Measurements from ENCODE around the gene SMC6. TPM values are rescaled to one million over a fixed set of nuclear protein-coding genes. Genes with fewer than 3 reads are reported as not detected.
A peak's percentile ranks its signal among the peaks of the same experiment; 100 is the strongest.

Gene SMC6
- total RNA-seq, 2 experiments from 2014 or later: 32.1 to 35.1 TPM

- CTCF ChIA-PET: interaction anchor here (1.3 to 2.6 kb wide), 3 partner anchors 9 to 34 kb away, joined by 3 to 20 read pairs (median 4); no protein-coding TSS in a partner anchor
- H3K36me3 Mint-ChIP-seq: peaks cover 43% of the 10 kb centered on the region
- no peak overlapping the region for H3K27ac Mint-ChIP-seq
- H3K4me3 Mint-ChIP-seq: no peak overlapping the region
- DNase-seq (no peak), ATAC-seq (no peak)
- no peaks in the 10 kb centered on the region for H3K9me3 Mint-ChIP-seq (ENCODE audit: low read depth)
- H3K27me3 Mint-ChIP-seq: no peaks in the 10 kb centered on the region
- H3K4me1 Mint-ChIP-seq: no peaks in the 10 kb centered on the region
Observed at GRCh38 chr2:17680119-17680518, 73.5 kb downstream of the SMC6 start.

- ATAC-seq (no peak), DNase-seq (no peak)
- CTCF ChIA-PET: no interaction called here
- H3K9me3 Mint-ChIP-seq (ENCODE audit: low read depth): no peaks in the 10 kb centered on the region
- H3K27ac Mint-ChIP-seq: no peak overlapping the region
- peaks cover 13% of the 10 kb centered on the region for H3K4me1 Mint-ChIP-seq
- no peaks in the 10 kb centered on the region for H3K27me3 Mint-ChIP-seq
- H3K4me3 Mint-ChIP-seq: no peak overlapping the region
- H3K36me3 Mint-ChIP-seq: peaks cover 21% of the 10 kb centered on the region
Observed at GRCh38 chr2:17674817-17675216, 78.8 kb downstream of the SMC6 start.

DNA sequence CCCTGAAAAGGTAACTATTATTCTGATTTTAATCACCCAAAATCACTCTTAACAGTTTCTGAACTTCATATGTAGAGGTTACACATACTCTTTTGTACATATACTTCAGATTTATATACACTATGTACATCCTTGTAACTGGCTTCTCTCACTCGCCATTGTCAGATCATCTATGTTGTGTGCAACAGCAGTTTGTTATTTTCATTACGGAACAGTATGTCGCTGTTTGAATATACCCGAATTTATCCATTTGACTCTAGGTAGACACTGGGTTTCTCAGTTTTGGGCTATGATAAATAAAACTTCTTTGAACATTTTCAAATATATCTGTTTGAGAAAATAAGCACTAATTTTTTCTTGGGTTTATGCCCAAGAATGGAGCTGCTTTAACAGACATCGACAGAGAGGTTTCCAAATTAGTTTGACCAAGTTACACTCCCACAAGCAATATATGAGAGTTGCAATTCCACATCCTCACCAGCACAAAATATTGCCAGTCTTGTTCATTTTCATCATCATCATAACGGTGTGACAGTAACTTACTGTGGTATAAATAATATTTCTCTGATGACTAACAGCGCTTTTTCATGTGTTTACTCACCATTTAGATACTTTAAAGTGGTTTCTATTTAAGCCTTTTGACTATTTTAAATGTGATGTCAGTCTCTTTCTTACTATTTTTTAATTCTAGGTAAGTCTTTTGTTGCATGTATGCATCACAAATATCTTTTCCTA, 80.9 kb downstream of the SMC6 start:
- ATAC-seq (peak; percentile 65), DNase-seq (no peak)
- Mint-ChIP-seq H3K4me3 (no peak overlapping the region), H3K9me3 (ENCODE audit: low read depth) (no peaks in the 10 kb centered on the region), H3K27ac (peak overlapping the region; percentile 12), H3K27me3 (no peaks in the 10 kb centered on the region), H3K36me3 (peaks cover 27% of the 10 kb centered on the region), H3K4me1 (peaks cover 13% of the 10 kb centered on the region)
- CTCF ChIA-PET: interaction anchor here (0.7 to 5.1 kb wide), 7 partner anchors 11 to 120 kb away, joined by 3 to 74 read pairs (median 3); no protein-coding TSS in a partner anchor

DNA sequence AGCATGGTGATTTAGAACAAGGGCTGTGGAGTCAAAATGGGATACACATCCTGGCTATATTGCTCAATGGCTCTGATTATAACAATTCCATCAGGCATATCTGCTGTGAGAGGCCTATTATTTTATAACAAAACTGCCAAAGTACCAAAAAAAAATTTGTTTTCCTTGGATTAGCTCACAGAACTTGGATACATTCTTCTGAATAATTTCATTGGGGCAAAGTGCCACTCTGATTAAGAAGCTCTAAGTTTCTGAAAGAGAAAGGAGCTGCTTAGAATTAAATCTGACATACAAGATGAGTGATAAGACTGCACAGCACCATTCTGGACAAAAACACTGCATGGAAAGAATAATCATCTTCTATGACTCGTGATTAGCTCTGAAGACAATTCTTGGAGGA, 85.7 kb downstream of the SMC6 start:
- Mint-ChIP-seq H3K4me3 (no peak overlapping the region), H3K27ac (no peak overlapping the region), H3K4me1 (peaks cover 10% of the 10 kb centered on the region), H3K9me3 (ENCODE audit: low read depth) (no peaks in the 10 kb centered on the region), H3K36me3 (peaks cover 36% of the 10 kb centered on the region), H3K27me3 (no peaks in the 10 kb centered on the region)
- CTCF ChIA-PET: interaction anchor here (0.9 to 1.5 kb wide), 4 partner anchors 10 to 95 kb away, joined by 3 to 10 read pairs (median 4); no protein-coding TSS in a partner anchor
- no peak for DNase-seq
- no peak for ATAC-seq

- Mint-ChIP-seq H3K9me3 (ENCODE audit: low read depth) (no peaks in the 10 kb centered on the region), H3K36me3 (peaks cover 37% of the 10 kb centered on the region), H3K4me1 (peaks cover 1% of the 10 kb centered on the region), H3K27ac (no peak overlapping the region), H3K4me3 (no peak overlapping the region), H3K27me3 (no peaks in the 10 kb centered on the region)
- CTCF ChIA-PET: interaction anchor here (0.8 kb wide), 1 partner anchor 19 kb away, joined by 5 read pairs; no protein-coding TSS in a partner anchor
- DNase-seq (no peak), ATAC-seq (no peak)
Observed at GRCh38 chr2:17664534-17664933, 89.1 kb downstream of the SMC6 start.

DNA sequence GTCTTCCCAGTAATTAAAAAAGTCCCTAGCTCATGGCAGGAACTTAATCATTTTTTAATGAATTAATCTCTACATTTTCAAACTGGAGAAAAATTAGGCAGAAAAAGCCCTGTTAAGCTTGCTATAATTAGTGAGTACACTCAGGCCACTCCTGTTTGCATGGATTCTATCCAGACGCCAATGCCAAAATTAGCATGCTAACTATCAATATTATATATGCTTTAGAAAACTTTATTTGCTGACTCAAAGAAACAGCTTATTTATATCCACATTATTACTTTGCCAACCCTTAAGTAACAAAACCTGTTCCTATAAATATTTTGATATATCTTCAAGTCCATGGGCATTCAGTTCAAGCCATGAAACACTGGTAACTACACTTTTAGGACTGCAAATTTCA, 90.9 kb downstream of the SMC6 start:
- Mint-ChIP-seq H3K27me3 (no peaks in the 10 kb centered on the region), H3K4me1 (peaks cover 16% of the 10 kb centered on the region), H3K4me3 (no peak overlapping the region), H3K27ac (no peak overlapping the region), H3K36me3 (peaks cover 27% of the 10 kb centered on the region), H3K9me3 (ENCODE audit: low read depth) (no peaks in the 10 kb centered on the region)
- CTCF ChIA-PET: interaction anchor here (1.2 to 5.4 kb wide), 3 partner anchors 8 to 16 kb away, joined by 3 to 35 read pairs (median 6); no protein-coding TSS in a partner anchor
- ATAC-seq (no peak), DNase-seq (no peak)

DNA sequence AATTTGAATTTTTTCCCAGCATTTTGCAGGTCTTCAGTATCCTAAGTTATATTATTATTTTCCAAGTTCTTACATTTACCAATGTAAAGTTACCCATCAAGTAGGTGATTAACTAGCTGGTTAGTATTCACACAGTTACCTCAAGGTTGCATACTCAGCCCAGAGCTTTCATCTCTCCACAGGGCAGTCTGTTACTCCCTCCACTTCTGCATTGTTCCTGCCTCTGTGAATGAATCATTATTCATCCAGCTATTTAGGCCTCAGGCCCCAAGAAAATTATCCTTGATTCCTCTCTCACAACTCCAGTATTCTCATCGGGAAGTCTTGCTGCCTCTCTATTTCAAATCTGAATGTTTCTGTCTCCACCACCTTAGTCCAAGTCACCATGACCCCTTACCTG, 92.2 kb downstream of the SMC6 start:
- H3K27me3 Mint-ChIP-seq: no peaks in the 10 kb centered on the region
- CTCF ChIA-PET: interaction anchor here (1.2 to 5.4 kb wide), 2 partner anchors 9 to 12 kb away, joined by 3 to 35 read pairs; no protein-coding TSS in a partner anchor
- H3K27ac Mint-ChIP-seq: no peak overlapping the region
- no peak for ATAC-seq
- no peak overlapping the region for H3K4me3 Mint-ChIP-seq
- peaks cover 25% of the 10 kb centered on the region for H3K36me3 Mint-ChIP-seq
- H3K4me1 Mint-ChIP-seq: peaks cover 16% of the 10 kb centered on the region
- DNase-seq: no peak
- no peaks in the 10 kb centered on the region for H3K9me3 Mint-ChIP-seq (ENCODE audit: low read depth)

DNA sequence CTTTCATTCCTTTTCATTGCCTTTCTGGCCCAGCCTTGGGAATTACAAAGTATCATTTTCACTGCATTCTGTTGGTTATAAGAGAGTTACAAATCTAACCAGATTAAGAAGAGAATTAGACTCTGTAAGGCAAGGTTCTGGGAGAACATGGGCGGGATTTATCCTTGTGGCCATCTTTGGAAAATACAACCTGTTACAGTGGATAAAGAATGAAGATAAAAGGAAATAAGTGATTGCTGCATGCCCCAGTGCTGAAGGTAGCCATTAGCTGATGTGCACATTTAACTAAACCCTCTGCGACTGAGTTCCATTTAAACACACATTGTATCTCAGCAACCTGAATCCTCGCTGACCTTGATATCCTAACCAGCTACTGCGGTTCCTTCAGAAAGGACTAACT, 93.4 kb downstream of the SMC6 start:
- Mint-ChIP-seq H3K9me3 (ENCODE audit: low read depth) (no peaks in the 10 kb centered on the region), H3K36me3 (peaks cover 19% of the 10 kb centered on the region), H3K27ac (no peak overlapping the region), H3K4me1 (peaks cover 16% of the 10 kb centered on the region), H3K4me3 (no peak overlapping the region), H3K27me3 (no peaks in the 10 kb centered on the region)
- CTCF ChIA-PET: interaction anchor here (5.4 kb wide), 1 partner anchor 10 kb away, joined by 35 read pairs; no protein-coding TSS in a partner anchor
- no peak for ATAC-seq
- no peak for DNase-seq

GRCh38 chr2:17658251-17658843, 95.3 kb downstream of the SMC6 start:
- H3K4me1 Mint-ChIP-seq: peaks cover 16% of the 10 kb centered on the region
- no peaks in the 10 kb centered on the region for H3K27me3 Mint-ChIP-seq
- peak; percentile 53 for ATAC-seq
- no peak for DNase-seq
- CTCF ChIA-PET: interaction anchor here (1.8 to 5.4 kb wide), 2 partner anchors 12 kb away, joined by 4 to 35 read pairs; no protein-coding TSS in a partner anchor
- H3K27ac Mint-ChIP-seq: peak overlapping the region; percentile 33
- no peak overlapping the region for H3K4me3 Mint-ChIP-seq
- no peaks in the 10 kb centered on the region for H3K9me3 Mint-ChIP-seq (ENCODE audit: low read depth)
- peaks cover 13% of the 10 kb centered on the region for H3K36me3 Mint-ChIP-seq

DNA sequence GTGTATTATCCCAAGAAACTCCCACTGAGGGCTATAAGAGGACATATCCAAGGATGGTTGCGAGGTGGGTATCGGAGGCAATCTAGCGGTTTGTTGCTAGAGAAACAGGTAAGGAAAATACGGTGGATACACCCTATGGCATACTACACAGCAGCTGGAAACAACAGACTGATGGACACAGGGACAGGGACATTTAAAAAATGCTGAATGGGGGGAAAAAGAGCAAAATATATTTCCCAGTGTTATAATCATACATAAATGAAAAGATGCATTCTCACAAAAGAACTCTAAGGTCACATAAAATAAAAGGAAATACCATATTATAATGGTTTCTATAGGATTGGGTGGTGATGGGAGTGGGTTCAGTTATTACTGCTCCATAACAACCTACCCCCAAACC, 95.9 kb downstream of the SMC6 start:
- no peaks in the 10 kb centered on the region for H3K27me3 Mint-ChIP-seq
- H3K9me3 Mint-ChIP-seq (ENCODE audit: low read depth): no peaks in the 10 kb centered on the region
- H3K27ac Mint-ChIP-seq: no peak overlapping the region
- peaks cover 16% of the 10 kb centered on the region for H3K4me1 Mint-ChIP-seq
- peaks cover 8% of the 10 kb centered on the region for H3K36me3 Mint-ChIP-seq
- CTCF ChIA-PET: interaction anchor here (1.8 kb wide), 1 partner anchor 12 kb away, joined by 4 read pairs; no protein-coding TSS in a partner anchor
- H3K4me3 Mint-ChIP-seq: no peak overlapping the region
- no peak for DNase-seq
- ATAC-seq: no peak

DNA sequence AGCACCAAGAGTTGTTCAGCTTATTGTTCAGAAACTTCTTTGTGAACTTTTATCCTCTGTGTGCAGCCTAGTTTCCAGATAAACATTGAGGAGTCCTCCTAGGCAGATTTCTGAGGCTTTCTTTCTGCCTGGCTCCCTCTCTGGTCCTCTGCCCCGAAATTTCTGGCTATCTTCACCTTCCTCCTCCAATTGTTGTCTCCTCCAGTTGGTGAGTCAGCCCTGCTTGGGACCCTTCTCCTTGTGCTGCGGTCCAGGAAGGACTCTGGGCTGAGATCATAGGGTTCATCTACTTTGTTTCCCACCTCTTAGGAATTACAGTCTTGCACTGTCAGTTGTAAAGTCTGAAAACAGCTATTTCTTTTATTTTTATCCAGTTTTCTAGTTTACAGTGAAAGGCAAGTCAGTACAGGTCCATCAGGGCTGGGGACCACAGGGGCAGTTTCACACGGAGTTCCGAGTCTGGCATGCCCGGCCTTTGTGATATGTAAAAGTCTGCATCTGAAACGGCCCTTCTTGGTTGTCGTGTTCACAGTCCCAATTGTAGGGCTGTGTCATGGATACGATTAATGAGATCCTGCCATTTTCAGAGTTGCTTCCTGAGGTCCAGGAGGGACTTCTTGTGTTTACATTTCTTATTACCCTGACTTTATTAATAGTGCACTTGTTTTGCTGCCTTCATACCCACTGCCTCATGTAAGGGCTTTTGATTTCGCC, 100.8 kb downstream of the SMC6 start:
- no peaks in the 10 kb centered on the region for H3K9me3 Mint-ChIP-seq (ENCODE audit: low read depth)
- no peaks in the 10 kb centered on the region for H3K36me3 Mint-ChIP-seq
- DNase-seq: no peak
- no peaks in the 10 kb centered on the region for H3K4me1 Mint-ChIP-seq
- H3K27me3 Mint-ChIP-seq: no peaks in the 10 kb centered on the region
- CTCF ChIA-PET: interaction anchor here (2.6 kb wide), 1 partner anchor 18 kb away, joined by 7 read pairs; no protein-coding TSS in a partner anchor
- H3K27ac Mint-ChIP-seq: no peak overlapping the region
- H3K4me3 Mint-ChIP-seq: no peak overlapping the region
- ATAC-seq: no peak

GRCh38 chr2:17649026-17649425, 104.6 kb downstream of the SMC6 start:
- no peaks in the 10 kb centered on the region for H3K9me3 Mint-ChIP-seq (ENCODE audit: low read depth)
- ATAC-seq (no peak), DNase-seq (no peak)
- CTCF ChIA-PET: no interaction called here
- no peak overlapping the region for H3K27ac Mint-ChIP-seq
- no peak overlapping the region for H3K4me3 Mint-ChIP-seq
- H3K4me1 Mint-ChIP-seq: peaks cover 8% of the 10 kb centered on the region
- no peaks in the 10 kb centered on the region for H3K36me3 Mint-ChIP-seq
- H3K27me3 Mint-ChIP-seq: no peaks in the 10 kb centered on the region

- Mint-ChIP-seq H3K27me3 (no peaks in the 10 kb centered on the region), H3K27ac (no peak overlapping the region), H3K4me1 (peaks cover 8% of the 10 kb centered on the region), H3K4me3 (no peak overlapping the region), H3K36me3 (no peaks in the 10 kb centered on the region), H3K9me3 (ENCODE audit: low read depth) (no peaks in the 10 kb centered on the region)
- DNase-seq (no peak), ATAC-seq (no peak)
- CTCF ChIA-PET: no interaction called here
Observed at GRCh38 chr2:17648581-17648980, 105.0 kb downstream of the SMC6 start.

All from activated CD8-positive, alpha-beta memory T cell treated with anti-CD3 and anti-CD28 coated beads, Interleukin-2, amount 10 ng/mL, durations not matched to agents 7 days and 5 days (primary cell).